Activated CD8-positive, alpha-beta memory T cell treated with anti-CD3 and anti-CD28 coated beads, Interleukin-2, amount 50 U/mL, for 4 hours (primary cell): Measurements from ENCODE around the gene SOX13.

Experiments used
- DNase-seq: peaks from one replicate; pipeline ENCODE4 v3.0.0-alpha.2; 2020

SOX13 gene

DNA sequence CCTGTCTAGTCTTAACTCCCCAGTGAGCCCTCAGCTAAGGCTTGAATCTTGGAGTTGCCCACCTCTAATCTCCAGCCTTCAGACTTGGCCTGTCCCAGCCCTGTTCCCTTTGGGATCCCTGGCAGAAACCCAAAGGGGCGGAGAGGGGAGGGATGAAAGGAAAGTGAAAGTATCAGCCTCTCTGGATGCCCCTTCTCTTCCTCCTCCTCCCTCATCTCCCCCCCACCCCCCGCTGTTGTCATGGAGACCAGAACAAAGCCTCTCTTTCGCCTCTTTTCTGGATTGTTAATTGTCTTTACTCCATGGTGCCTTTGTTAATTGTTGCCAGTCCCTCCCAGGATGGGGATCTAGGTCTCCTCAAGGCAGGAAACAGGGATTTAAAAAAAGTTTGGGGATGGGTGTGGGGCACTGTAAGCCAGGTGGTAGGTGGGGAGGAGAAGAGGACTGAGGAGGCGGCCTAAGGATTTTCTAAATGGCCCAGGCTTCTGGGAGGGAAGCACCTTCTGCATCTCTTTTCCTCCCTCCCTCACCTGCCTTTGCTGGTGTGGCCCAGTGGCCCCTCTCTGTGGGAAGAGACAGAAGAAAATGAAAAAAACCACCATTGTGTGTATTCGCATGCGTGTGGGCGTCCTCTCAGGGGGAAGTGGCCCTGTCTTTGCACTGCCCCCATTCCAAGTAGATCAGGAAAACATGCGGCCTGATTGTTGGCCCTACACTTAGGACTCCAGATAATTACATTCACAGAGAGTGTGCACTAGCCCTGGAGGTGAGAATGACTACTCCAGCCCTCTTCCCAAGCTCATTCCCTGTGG is 7.5 kb upstream of the SOX13 start:
- DNase-seq = no peak

DNA sequence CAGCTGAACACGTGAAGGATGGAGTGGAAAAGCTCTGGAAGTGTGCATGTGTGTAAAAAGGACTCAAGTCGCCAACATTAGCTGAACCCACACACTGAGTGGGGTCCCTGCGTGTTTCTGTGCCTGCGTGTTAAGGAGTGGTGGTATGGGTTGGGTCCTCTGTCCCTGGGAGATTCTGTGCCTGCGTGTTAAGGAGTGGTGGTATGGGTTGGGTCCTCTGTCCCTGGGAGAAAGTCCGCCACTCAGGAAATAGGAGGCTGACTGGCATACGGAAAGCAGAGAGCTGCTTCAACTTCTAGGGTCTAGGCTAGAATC is 7.0 kb upstream of the SOX13 start:
- DNase-seq = no peak

DNA sequence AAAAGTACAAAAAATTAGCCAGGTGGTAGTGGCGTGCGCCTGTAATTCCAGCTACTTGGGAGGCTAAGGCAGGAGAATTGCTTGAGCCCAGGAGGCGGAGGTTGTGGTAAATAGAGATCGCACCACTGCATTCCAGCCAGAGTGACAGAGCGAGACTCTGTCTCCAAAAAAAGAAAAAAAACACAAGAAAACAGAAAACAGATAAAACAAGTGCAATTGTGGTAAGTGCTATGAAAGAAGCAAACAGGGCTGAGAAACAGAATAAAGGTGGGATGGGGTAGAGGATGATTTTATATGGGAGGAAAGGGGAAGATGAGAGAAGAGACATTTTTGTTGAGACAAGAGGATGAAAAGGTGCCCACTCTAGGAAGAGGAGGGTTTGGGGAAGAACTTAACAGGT is 5.0 kb upstream of the SOX13 start:
- no peak for DNase-seq

DNA sequence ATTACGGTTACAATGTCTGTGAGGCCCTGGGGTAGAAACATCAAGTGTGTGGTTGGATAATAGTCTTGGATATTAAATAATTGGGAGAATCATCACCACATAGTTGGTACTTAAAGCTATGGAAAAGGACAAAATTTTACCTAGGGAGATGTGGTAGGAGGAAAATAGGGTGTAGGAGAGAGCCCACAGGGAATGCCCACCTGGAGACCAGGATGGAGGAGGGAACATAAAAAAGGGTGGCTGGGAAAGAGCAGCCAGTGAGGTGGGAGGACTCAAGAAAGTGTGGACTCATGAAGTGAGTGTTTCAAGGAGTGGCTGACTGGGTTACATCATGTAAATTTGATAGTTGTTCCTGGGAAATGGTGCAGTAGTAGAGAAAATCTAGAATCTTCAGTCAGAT is 3.0 kb upstream of the SOX13 start:
- DNase-seq = no peak

DNA sequence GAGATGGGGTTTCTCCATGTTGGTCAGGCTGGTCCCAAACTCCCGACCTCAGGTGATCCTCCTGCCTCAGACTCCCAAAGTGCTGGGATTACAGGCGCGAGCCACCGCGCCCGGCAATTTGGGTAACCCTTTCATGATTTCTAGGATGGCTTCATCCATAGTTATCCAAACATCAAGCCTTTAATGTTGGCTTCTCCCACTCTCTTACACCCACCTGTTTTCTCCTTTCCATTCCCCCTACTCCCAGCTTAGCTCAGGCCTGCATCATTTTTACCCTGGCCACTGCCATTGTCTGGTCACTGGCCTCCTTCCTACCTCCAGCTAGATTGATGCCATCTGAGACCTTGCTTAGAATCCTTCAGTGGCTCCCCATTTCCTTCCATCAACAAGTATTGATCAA is 2.0 kb upstream of the SOX13 start:
- DNase-seq = no peak

DNA sequence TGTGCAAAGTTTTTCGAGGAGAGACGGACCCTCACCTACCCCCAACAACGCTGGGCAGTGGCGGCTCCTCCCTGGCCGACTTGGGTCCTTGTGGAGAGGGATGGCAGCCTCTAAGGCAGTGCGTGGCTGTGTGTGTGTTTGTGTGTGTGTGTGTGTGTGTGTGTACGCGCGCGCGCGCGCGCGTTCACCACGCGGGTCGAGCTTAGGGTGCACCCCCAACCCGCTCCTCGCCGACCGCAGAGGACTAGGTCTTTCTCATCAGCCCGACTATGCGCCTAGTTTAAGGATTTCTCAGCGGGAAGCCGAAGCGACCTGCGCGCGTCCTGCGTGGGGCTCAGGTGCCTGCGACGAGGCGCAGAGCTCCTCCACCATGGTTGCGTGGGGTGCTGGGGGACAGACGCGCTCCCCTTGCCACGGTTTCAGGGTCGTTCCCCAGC is 940 bp downstream of the SOX13 start:
- no peak for DNase-seq

DNA sequence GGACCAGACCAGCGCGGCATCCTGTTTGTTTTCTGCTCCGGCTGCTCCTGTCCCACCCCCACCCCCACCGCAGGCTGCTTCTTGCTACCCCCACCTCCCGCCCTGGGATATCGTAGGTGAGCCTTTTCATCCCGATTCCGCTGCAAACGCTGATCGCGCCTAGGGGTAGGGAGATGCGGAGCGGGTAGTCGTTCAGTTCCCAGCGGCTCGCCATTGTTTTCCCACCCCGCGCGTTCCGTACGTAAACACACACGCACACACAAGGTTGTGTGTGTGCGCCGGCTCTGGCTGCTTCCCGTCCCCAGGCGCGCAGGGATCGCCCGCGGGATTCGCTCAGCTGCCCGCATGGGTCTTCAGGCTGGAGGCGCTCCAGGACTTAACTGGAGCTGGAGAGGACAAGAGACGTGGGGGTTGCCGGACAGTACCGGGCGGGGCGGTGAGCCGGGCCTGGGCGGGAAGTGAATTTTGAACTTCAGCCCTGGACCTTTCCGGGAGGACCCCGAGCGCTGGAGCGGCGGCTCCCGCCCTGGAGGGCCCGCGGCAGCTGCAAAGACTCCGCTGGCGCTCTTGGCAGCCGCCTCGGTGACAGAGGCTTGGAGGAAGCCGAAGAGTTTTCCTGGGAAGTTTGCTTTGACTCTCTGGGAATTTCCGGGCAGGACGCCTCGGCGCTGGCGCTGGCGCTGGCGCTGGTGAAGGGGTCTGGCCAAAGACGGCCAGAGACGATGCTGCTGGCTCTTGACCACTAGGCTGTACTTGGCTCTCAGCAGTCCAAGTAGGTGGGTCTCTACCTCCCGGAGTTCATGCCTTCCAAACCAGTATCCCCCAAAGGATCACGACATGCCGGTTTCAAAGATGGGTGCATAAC is 1.6 kb downstream of the SOX13 start:
- DNase-seq = no peak

DNA sequence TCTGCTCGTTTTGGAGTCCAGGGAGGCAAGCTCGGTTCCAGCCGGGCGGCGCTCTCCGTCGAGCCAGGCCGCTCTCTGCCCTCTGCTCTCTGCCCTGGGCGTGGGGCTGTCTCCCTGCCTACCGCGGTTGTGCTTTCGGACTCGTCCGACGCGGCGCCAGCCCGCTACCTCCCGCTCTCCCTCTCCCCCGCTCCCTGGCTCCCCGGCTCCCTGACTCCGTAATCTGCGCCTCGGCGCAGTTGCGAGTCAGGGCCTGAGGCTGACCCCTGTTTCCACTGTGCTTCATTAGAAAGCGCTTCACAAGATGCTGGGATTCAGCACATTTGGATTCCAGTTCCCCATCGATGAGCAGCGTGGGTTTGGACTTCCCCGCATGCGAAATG is 2.2 kb downstream of the SOX13 start:
- DNase-seq = no peak

DNA sequence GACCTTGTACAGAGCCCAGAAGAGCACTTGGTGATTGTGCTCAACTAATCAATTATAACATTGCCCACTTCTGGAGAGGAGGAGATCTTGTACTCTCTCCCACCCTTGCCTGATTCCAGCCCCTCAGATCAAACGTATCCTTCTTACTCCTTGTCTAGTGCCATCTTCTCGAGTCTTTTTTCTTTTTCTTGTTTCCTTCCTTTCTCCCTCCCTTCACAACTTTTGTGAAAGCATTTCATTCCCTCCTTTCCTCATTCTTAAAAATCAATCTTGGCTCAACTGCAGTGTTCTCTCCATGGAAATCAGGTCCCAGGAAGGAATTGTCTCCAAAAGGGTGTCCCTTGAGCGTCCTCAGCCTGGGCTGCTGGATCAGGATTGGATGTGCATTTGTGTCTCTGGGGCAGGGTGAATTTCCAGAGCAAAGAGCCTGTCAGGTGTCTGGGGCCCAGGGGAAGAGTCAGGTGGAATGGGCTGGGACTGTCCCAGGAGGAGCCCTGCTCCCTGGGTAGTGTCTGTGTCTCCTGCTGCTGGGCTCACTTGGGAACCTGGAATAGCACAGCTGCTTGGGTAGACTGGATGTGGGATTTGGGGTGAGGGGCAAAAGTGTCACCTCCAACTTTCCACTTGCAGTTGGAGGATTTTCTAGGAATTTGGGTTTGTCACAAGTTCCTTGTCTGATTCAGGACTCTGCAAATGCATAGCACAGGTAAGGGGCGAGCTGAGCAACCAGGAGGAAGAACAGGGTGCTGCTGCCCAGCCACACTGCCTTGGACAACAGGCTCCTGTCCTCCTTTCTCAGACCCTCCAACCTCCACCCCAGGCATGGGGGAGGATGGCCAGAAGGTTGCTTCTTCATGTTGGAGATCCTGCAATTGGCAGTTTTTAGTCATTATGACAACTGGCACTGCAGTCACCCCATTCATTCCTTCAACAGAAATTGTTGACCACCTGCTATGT is 3.3 kb downstream of the SOX13 start:
- no peak for DNase-seq

DNA sequence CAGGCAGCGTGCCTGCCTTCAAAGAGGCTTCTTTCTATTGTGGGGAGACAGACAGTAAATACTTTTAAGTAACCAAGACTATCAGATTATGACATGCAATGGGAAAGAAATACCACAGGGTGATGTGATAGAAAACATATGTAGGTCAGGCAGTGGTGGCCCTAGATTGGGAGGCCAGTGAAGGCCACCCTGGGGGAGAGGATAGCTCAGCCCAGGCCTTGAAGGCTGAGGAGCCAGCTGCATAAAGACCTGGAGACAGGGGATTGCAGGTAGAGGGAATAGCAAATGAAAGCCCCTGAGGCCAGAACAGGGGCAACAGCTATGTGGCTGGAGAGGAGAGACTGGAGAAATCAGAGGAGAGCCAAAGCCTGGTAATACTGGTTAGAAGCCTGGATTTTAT is 4.0 kb downstream of the SOX13 start:
- DNase-seq = no peak

DNA sequence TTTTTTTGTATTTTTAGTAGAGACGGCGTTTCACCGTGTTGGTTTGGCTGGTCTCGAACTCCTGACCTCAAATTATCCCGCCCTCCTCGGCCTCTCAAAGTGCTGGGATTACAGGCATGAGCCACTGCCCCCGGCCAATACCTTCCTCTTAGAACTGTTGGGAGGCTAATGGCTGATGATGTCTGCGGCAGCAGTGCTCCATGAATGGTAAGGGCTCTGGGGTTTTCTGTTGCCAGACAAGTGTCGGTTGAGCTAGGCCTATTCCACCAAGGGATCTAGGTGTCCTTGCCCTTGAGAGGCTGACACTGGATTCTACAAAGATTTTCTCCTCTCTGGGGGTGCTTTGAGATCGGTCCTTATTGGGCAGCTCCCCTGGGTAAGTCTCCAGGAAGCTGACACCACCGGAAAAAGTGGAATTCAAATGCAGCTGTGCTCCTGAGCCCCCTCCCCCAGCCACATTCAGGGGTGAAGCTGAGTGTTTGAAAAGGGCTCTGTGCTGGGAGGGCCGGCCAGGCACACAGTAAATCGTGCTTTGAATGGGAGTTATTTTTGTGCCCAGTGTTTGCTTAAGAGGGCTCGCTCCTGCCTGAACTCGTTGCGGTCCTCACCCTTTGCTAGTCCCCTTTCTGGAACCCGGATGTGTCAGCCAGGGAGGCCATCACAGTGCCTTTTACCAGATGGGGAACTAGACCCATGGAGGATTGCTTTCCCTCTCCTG is 5.2 kb downstream of the SOX13 start:
- no peak for DNase-seq

DNA sequence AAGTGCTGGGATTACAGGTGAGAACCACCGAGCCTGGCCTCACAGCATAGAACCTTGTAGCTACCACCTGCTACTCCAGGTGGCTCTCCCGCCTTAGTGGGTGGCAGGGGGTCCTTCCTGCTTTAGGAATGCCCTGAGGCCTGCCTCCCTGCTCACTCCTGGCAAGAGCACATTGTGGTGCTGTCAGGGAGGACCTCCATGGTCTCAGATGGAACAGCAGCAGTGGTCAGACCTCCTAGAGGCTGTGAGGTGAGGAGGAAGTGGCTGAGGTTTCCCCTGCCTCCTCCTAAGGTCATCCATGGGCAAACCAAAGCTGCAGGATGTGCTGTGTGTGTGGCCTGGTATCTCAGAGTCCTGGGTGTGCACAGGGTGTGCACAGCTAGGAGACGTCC is 6.7 kb downstream of the SOX13 start:
- DNase-seq = no peak

DNA sequence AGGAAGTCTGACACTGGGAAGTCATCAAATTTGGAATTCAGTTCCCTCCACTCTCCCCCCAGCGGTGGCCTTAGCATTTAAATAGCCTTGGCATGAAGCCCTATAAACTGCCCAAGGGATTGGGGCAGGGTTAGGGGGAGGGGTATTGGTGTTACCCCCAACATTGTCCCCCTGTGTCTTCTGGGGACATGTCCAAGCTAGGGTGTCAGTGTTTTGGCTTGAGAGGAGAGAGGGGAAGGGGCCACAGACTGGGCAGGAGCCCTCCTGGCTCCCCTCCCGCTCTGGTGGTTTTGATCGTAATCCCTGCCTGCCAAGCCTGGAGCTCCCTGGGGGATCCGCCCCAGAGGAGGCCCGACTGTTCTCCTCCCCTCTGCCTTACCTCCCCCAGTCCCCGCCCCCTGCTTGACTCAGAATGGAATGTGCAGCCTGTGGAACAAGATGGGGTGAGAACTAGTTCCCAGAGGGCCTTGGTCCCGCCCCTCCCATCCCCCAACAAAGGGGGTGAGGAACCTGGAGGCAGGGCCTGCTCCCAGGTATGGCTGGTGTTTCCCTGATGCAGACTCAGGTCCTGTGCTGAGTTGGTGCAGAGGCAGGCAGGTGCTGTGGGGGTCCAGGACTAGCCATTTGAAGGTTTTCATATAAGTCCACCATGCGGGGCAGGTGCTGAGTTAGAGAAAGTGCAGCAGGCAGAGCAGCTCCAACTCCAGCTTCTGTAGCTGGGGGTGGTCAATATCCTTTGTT is 7.4 kb downstream of the SOX13 start:
- DNase-seq = no peak

DNA sequence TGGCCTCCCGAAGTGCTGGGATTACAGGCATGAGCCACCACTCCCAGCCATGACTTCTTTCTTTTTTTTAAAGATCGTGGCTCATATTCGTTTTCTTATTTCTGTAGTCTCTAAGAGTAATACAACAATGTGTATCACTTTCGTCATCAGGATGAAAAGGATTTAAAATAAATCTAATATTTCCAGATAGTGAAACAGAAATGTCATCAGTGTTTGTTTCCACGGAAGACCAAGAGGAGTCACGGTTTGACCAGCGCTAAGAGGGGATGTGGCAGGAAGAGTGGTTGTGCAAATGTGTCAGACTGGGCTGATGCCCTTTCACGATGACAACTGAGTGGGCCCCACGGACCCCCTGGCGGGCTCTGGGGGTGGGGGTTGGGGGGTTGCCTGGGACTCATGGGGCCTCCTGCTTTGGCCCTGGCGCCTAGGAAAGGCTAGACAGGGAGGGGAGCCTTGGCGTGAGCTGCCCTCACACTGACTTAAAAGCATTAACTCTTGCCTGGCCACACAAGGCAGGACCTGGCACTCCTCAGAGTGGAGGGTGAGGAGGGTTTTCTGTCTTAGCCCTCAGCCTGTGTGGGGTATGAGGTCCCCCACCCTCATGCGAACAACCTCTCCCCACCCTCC is 8.4 kb downstream of the SOX13 start:
- DNase-seq = no peak

DNA sequence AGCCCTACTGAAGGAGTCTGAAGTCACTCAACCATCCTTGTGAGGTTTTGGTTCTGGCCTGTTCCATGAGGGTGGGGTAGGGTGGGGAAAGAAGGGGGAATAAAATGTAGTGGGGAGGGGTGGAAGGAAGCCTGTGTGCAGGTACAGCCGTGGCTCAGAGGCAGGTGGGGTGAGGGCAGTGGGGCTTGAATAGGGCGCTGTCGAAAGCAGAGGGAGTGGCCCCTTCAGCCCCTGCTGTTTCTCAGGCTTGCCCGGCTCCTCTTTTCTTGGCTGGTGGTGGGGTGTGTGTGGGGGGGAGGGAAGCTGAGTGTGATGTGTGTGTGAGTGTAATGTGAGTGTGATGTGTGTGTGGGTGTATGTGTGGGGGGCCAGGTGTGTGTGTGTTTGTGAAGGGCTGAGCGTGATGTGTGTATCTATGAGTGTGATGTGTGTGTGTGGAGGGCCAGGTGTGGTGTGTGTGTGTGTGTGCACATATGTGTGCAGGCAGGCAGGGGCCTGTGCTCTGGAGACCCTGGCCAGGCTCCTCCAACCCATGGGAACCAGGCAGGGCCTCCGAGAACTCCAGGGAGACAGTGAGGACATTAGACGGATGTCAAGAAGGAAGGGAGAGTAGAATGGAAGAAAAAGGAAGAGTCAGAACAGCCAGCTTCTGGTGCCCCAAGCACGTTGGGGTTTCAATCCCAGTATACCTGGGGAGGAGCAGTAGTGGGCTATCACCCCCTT is 9.0 kb downstream of the SOX13 start:
- DNase-seq = no peak

DNA sequence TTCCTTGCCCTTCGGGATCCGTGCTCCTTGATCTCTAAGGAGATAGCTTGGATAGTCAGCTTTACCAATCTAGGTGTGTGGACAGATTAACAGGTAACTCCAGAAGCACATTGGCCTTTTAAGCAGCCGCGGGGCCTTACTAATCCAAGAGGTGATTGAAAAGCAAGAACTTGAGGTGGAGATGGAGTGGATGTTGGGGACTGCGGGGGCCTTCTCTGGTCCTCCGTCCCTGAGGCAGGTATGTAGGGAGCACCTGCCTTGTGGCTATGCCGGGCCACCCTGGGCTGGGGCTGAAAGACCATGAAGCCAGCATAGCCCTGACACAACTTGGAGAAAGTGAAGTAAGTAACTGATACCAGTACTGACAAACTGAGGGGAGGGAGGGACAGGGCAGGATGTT is 10.6 kb downstream of the SOX13 start:
- no peak for DNase-seq

DNA sequence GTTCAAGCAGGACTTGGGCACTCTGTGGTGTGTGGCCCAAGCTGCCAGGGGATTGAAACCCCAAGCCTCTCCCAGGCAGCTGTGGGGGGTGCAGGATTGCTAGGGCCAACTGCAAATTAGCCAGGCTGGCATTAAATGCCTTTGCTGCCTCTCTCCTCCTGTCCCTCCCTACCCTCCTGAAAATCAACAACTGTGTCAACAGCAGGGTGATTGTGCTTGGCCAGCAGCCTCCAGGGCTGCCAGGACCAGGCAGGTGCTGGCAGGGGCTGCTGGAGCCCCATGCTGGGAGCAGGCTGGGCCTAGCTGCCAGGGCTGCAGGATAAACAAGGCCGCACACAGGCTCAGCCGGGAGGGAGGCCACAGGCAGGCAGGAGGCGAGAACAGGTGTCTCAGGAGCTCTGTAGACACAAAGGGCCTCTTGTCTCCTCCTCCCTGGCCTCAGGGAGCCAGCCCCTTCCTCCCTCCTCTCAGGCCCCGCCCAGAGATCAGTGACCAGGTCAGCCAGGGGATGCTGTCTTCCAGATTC is 11.4 kb downstream of the SOX13 start:
- no peak for DNase-seq

DNA sequence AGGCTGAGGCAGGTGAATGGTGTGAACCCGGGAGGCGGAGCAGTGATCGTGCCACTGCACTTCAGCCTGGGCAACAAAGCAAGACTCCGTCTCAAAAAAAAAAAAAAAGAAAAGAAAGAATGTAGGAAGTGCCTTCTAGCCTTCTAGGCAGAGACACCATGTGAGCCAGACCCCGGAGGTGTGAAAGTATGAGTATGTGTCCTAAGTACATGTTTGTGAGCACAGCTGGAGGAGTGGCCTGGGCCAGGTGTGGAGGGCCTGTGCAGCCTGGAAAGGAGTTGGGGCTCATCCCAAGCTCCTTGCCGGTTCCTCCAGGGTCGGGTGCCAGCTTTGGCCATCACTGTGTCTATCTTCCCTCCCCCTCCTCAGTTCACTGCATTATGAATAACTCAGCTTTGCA is 13.0 kb downstream of the SOX13 start:
- no peak for DNase-seq

DNA sequence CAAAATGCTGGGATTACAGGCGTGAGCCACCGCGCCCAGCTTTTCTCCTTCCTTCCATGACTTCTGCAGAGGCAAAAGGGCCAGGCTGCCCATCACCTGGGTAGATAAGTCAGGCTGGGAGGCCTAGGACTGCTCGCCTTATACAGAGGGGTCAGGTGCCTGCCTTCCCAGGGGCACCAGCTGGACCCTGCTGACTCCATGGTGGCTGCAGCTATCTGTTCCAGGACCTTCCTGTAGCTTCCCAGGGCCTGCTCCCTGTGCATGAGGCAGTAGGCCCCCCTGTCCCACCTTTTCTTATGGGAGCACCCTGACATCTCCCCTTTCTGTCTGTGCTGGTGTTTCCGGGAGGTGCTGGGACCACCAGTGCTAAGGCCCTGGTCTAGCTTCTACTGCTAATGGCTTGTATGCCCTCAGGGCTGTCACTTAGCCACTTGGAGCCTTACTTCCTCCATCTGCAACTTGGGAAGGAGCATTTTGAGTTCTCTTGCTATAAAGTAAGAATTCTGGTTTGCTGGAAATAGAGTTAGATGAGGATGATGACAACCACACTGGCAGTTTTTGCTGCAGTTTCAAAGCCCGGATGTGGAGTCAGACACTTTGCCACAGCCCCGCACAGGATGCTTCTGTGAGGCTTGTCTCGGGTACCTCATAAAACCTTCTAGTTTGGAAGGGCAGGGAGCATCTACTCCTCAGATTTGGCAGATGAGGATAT is 14.4 kb downstream of the SOX13 start:
- no peak for DNase-seq
